HCT116 (cell line): ENCODE data around the gene SEC22A. TPM values are rescaled to one million over a fixed set of nuclear protein-coding genes. Genes with fewer than 3 reads are reported as not detected.

Experiments used
- ATAC-seq: fragments of 200-7000 bp; cut with Tn5 transposase; 2 replicates; pipeline ENCODE4 v1.9.1; 2020; ENCODE audit warnings: mild to moderate bottlenecking, moderate library complexity
- BruUV-seq: library from RNA; stranded (reverse); fragments of 400-500 nt; replicated peaks from 2 replicates; lab custom pipeline; 2021; lab: Mats Ljungman, UMichigan
- CTCF ChIA-PET: fragments of 300-600 bp; sonication (Branson Sonifier 250); formaldehyde crosslinking; loops from one replicate; lab custom pipeline; 2021; ENCODE audit warnings: antibody characterized with exemption; lab: Charles Lee
- POLR2A ChIA-PET: fragments of 300-600, 350-600 bp; sonication (Branson Sonifier 250); formaldehyde crosslinking; loops from one replicate; lab custom pipeline; 2021; ENCODE audit warnings: antibody characterized with exemption; lab: Charles Lee
- RAD21 ChIA-PET, 2 experiments: fragments of 300-600 bp; sonication (Branson Sonifier 250); formaldehyde crosslinking; loops; one replicate each; lab custom pipeline; 2023; ENCODE audit warnings: low total read pairs in 2 of 2; ENCODE audit not compliant: uncharacterized antibody in 2 of 2, unreplicated experiment in 2 of 2, low non-redundant PET in 1 of 2; lab: Charles Lee
- DNase-seq: peaks from one replicate; pipeline ENCODE4 v3.0.0-alpha.2; 2010; ENCODE audit warnings: low read depth, low spot score
- H2AFZ ChIP-seq: fragments of 200-600 bp; shearing (Covaris generic), sonication (generic); 2 replicates; pipeline ENCODE4 v1.6.1; 2017; ENCODE audit warnings: low read depth, mixed run types, mixed read lengths, antibody characterized with exemption, low read length; ENCODE audit not compliant: poor library complexity, severe bottlenecking
- H3K27ac ChIP-seq: 2 replicates; pipeline ENCODE4 v1.5.1; 2012; ENCODE audit warnings: low read depth, low read length
- H3K27me3 ChIP-seq: fragments of 200-600 bp; sonication (generic); 2 replicates; pipeline ENCODE4 v1.6.1; 2016; ENCODE audit warnings: mixed run types, low read length, mixed read lengths; ENCODE audit not compliant: insufficient read depth
- H3K36me3 ChIP-seq, 2 experiments: fragments of 200-500 bp in 1 of 2; fragments of 200-600 bp in 1 of 2; sonication (Bioruptor generic) in 1 of 2; sonication (generic) in 1 of 2; 2 replicates each; pipeline versions ENCODE4 v1.5.1 to v1.6.1; 2014 to 2016; ENCODE audit warnings: low read length in 2 of 2, inconsistent platforms in 1 of 2, mixed read lengths in 1 of 2, mixed run types in 1 of 2; ENCODE audit not compliant: insufficient read depth in 2 of 2, control insufficient read depth in 1 of 2
- H3K4me1 ChIP-seq, 2 experiments: fragments of 200-600 bp in 1 of 2; sonication (generic) in 1 of 2; 2 replicates each; pipeline versions ENCODE4 v1.5.1 to v1.6.1; 2012 to 2017; ENCODE audit warnings: low read length in 2 of 2, inconsistent platforms in 1 of 2, mild to moderate bottlenecking in 1 of 2, mixed read lengths in 1 of 2, mixed run types in 1 of 2, moderate library complexity in 1 of 2; ENCODE audit not compliant: insufficient read depth in 2 of 2, control insufficient read depth in 1 of 2
- H3K4me2 ChIP-seq: fragments of 200-600 bp; sonication (generic); 2 replicates; pipeline ENCODE4 v1.6.1; 2017; ENCODE audit warnings: mixed run types, low read length, mixed read lengths
- H3K4me3 ChIP-seq, 2 experiments: fragments of 200-600 bp in 1 of 2; sonication (generic) in 1 of 2; replicated peaks in 1 of 2; 2 replicates each; pipeline ENCODE4 v1.5.1; 2011 to 2016; ENCODE audit warnings: low read length in 2 of 2, control low read depth in 1 of 2, low read depth in 1 of 2, mild to moderate bottlenecking in 1 of 2, mixed read lengths in 1 of 2, mixed run types in 1 of 2
- H3K79me2 ChIP-seq: fragments of 200-600 bp; sonication (generic); 2 replicates; pipeline ENCODE4 v1.6.1; 2017; ENCODE audit warnings: mild to moderate bottlenecking, mixed run types, low read length, moderate library complexity, mixed read lengths; ENCODE audit not compliant: insufficient read depth
- H3K9ac ChIP-seq: fragments of 200-600 bp; sonication (generic); 2 replicates; pipeline ENCODE4 v1.6.1; 2016; ENCODE audit warnings: low read length, mixed read lengths
- H3K9me2 ChIP-seq: fragments of 200-600 bp; sonication (generic), shearing (Covaris generic); 2 replicates; pipeline ENCODE4 v1.6.1; 2017; ENCODE audit warnings: mixed run types, mild to moderate bottlenecking, moderate library complexity; ENCODE audit not compliant: insufficient read depth
- H3K9me3 ChIP-seq, 2 experiments: fragments of 200-500 bp in 1 of 2; fragments of 200-600 bp in 1 of 2; sonication (Bioruptor generic) in 1 of 2; sonication (generic) in 1 of 2; 2 replicates each; pipeline ENCODE4 v1.6.1; 2014 to 2017; ENCODE audit warnings: low read length in 2 of 2, mixed read lengths in 2 of 2, inconsistent platforms in 1 of 2, low read depth in 1 of 2, mild to moderate bottlenecking in 1 of 2, mixed run types in 1 of 2, moderate library complexity in 1 of 2; ENCODE audit not compliant: control insufficient read depth in 1 of 2, insufficient read depth in 1 of 2
- H4K20me1 ChIP-seq: fragments of 200-600 bp; sonication (generic), shearing (Covaris generic); 2 replicates; pipeline ENCODE4 v1.6.1; 2017; ENCODE audit warnings: mixed run types, mild to moderate bottlenecking, moderate library complexity; ENCODE audit not compliant: insufficient read depth
- CBX3 ChIP-seq: IDR thresholded peaks from 2 replicates; pipeline ENCODE4 v1.6.1; 2012; ENCODE audit warnings: low read depth
- CTCF ChIP-seq, 3 experiments: fragments of 200-600 bp in 1 of 3; sonication (generic) in 1 of 3; IDR thresholded peaks in 2 of 3; conservative IDR thresholded peaks in 1 of 3; 2 replicates each; pipeline ENCODE4 v1.5.1; 2012 to 2017; ENCODE audit warnings: low read depth in 2 of 3, low read length in 2 of 3, antibody characterized with exemption in 1 of 3, borderline replicate concordance in 1 of 3, control low read depth in 1 of 3, mild to moderate bottlenecking in 1 of 3, mixed read lengths in 1 of 3, mixed run types in 1 of 3, moderate library complexity in 1 of 3; ENCODE audit not compliant: insufficient read depth in 1 of 3
- EZH2phosphoT487 ChIP-seq: fragments of 200-600 bp; IDR thresholded peaks from 2 replicates; pipeline ENCODE4 v1.6.1; 2018; ENCODE audit warnings: antibody characterized with exemption, borderline replicate concordance
- RAD21 ChIP-seq: IDR thresholded peaks from 2 replicates; pipeline ENCODE4 v1.6.1; 2012; ENCODE audit warnings: low read depth, mild to moderate bottlenecking
- REST ChIP-seq: IDR thresholded peaks from 2 replicates; pipeline ENCODE4 v1.6.1; 2012; ENCODE audit warnings: low read depth
- SIN3A ChIP-seq: IDR thresholded peaks from 2 replicates; pipeline ENCODE4 v1.6.1; 2012; ENCODE audit warnings: low read depth
- YY1 ChIP-seq: IDR thresholded peaks from 2 replicates; pipeline ENCODE4 v1.6.1; 2011; ENCODE audit warnings: low read length, low read depth, moderate library complexity, mild to moderate bottlenecking; ENCODE audit not compliant: insufficient replicate concordance; ENCODE audit errors: extremely low read depth
- ZNF274 ChIP-seq: fragments of 200-500 bp; sonication (Bioruptor generic); IDR thresholded peaks from 2 replicates; pipeline ENCODE4 v1.6.1; 2014; ENCODE audit warnings: mild to moderate bottlenecking, low read depth, low read length, inconsistent platforms
- intact Hi-C: fragments of 100-400 bp; cut with micrococcal nuclease; formaldehyde crosslinking; loops from 2 replicates; pipeline ENCODE4 v1.10.0; 2022
- total RNA-seq: library from RNA; stranded (reverse); gene quantifications from one replicate; pipeline ENCODE4 v1.2.1, GENCODE V29; 2021; ENCODE audit not compliant: unreplicated experiment

Gene SEC22A
- total RNA-seq, 1 experiment from 2014 or later = 10.6 TPM

GRCh38 chr3:123277106-123277505, 75.4 kb downstream of the SEC22A start:
- ChIA-PET POLR2A (no interaction called here), RAD21 (no interaction called here), CTCF (no interaction called here)
- no peaks in the 10 kb centered on the region for H3K9me3 ChIP-seq
- H3K9ac ChIP-seq = no peak overlapping the region
- no peaks in the 10 kb centered on the region for H4K20me1 ChIP-seq
- DNase-seq (no peak), ATAC-seq (no peak)
- no peaks in the 10 kb centered on the region for H3K4me1 ChIP-seq
- intact Hi-C loops = no loop called here
- H3K9me2 ChIP-seq = no peaks in the 10 kb centered on the region
- no peaks in the 10 kb centered on the region for H3K27me3 ChIP-seq
- H3K4me3 ChIP-seq = no peak overlapping the region
- H3K79me2 ChIP-seq = no peaks in the 10 kb centered on the region
- BruUV-seq = no TSS peak
- no peak overlapping the region for H2AFZ ChIP-seq
- H3K36me3 ChIP-seq = no peaks in the 10 kb centered on the region
- H3K4me2 ChIP-seq = no peak overlapping the region
- TF ChIP-seq CBX3 = no peak
- no peak for TF ChIP-seq ZNF274
- no peak for TF ChIP-seq YY1
- no peak for TF ChIP-seq REST
- TF ChIP-seq EZH2phosphoT487 = no peak
- no peak overlapping the region for H3K27ac ChIP-seq

GRCh38 chr3:123278446-123278845, 76.7 kb downstream of the SEC22A start:
- H3K9me2 ChIP-seq = no peaks in the 10 kb centered on the region
- DNase-seq (no peak), ATAC-seq (no peak)
- H3K36me3 ChIP-seq = no peaks in the 10 kb centered on the region
- intact Hi-C loops = no loop called here
- no peaks in the 10 kb centered on the region for H3K4me1 ChIP-seq
- H3K27me3 ChIP-seq = no peaks in the 10 kb centered on the region
- H3K4me3 ChIP-seq = no peak overlapping the region
- H2AFZ ChIP-seq = no peak overlapping the region
- H3K27ac ChIP-seq = no peak overlapping the region
- BruUV-seq = no TSS peak
- TF ChIP-seq CBX3 (no peak), SIN3A (no peak), CTCF (IDR thresholded peaks at IDR 0.05 in 2 of 3, conservative IDR thresholded peaks at IDR 0.05 in 1 of 3; ENCODE audit: borderline replicate concordance in 1 of 3, insufficient read depth in 1 of 3, low read depth in 2 of 3, low read length in 2 of 3) (no peak), RAD21 (no peak)
- no peaks in the 10 kb centered on the region for H4K20me1 ChIP-seq
- no peak overlapping the region for H3K9ac ChIP-seq
- H3K9me3 ChIP-seq = no peaks in the 10 kb centered on the region
- ChIA-PET POLR2A (no interaction called here), CTCF (no interaction called here), RAD21 (no interaction called here)
- no peak overlapping the region for H3K4me2 ChIP-seq
- H3K79me2 ChIP-seq = no peaks in the 10 kb centered on the region
